Activated CD8-positive, alpha-beta memory T cell treated with anti-CD3 and anti-CD28 coated beads, Interleukin-2, amount 10 ng/mL, durations not matched to agents 7 days and 5 days (primary cell): ENCODE data around the gene LHX6. TPM values are rescaled to one million over a fixed set of nuclear protein-coding genes. Genes with fewer than 3 reads are reported as not detected.

Experiments used
- ATAC-seq: fragments of 150-1000 bp; cut with Tn5 transposase; one replicate; pipeline ENCODE4 v1.10.0; 2021; ENCODE audit warnings: moderate library complexity
- CTCF ChIA-PET: fragments of 350-600 bp; sonication (Branson Sonifier 250); formaldehyde crosslinking; loops from one replicate; lab custom pipeline; 2021; ENCODE audit warnings: antibody characterized with exemption; lab: Charles Lee
- DNase-seq: peaks from one replicate; pipeline ENCODE4 v3.0.0-alpha.2; 2020
- H3K27ac Mint-ChIP-seq: one replicate; pipeline ENCODE4 v1.8.0; 2021; ENCODE audit warnings: mild to moderate bottlenecking, mixed read lengths
- H3K27me3 Mint-ChIP-seq: one replicate; pipeline ENCODE4 v1.8.0; 2021; ENCODE audit warnings: mixed read lengths
- H3K36me3 Mint-ChIP-seq: one replicate; pipeline ENCODE4 v1.8.0; 2021; ENCODE audit warnings: mild to moderate bottlenecking, mixed read lengths
- H3K4me1 Mint-ChIP-seq: one replicate; pipeline ENCODE4 v1.8.0; 2021; ENCODE audit warnings: mixed read lengths
- H3K4me3 Mint-ChIP-seq: one replicate; pipeline ENCODE4 v1.8.0; 2021; ENCODE audit warnings: mild to moderate bottlenecking, moderate library complexity, mixed read lengths
- H3K9me3 Mint-ChIP-seq: one replicate; pipeline ENCODE4 v1.8.0; 2022; ENCODE audit warnings: low read depth, mixed read lengths
- total RNA-seq, 2 experiments: library from RNA; stranded (reverse); gene quantifications; one replicate each; pipeline ENCODE4 v1.2.3, GENCODE V29; 2021

Gene LHX6
- total RNA-seq, 2 experiments from 2014 or later: not detected

GRCh38 chr9:122186777-122187470, 41.8 kb downstream of the LHX6 start:
- ATAC-seq (no peak), DNase-seq (no peak)
- no peak overlapping the region for H3K4me3 Mint-ChIP-seq
- no peaks in the 10 kb centered on the region for H3K4me1 Mint-ChIP-seq
- CTCF ChIA-PET: no interaction called here
- no peaks in the 10 kb centered on the region for H3K9me3 Mint-ChIP-seq
- no peaks in the 10 kb centered on the region for H3K36me3 Mint-ChIP-seq
- H3K27ac Mint-ChIP-seq: no peak overlapping the region
- H3K27me3 Mint-ChIP-seq: peaks cover 11% of the 10 kb centered on the region

- H3K27me3 Mint-ChIP-seq: peaks cover 11% of the 10 kb centered on the region
- no peak for ATAC-seq
- no peak for DNase-seq
- H3K36me3 Mint-ChIP-seq: no peaks in the 10 kb centered on the region
- no peak overlapping the region for H3K27ac Mint-ChIP-seq
- no peaks in the 10 kb centered on the region for H3K4me1 Mint-ChIP-seq
- CTCF ChIA-PET: no interaction called here
- H3K4me3 Mint-ChIP-seq: no peak overlapping the region
- H3K9me3 Mint-ChIP-seq: no peaks in the 10 kb centered on the region
Measured at GRCh38 chr9:122186301-122186700, 42.5 kb downstream of the LHX6 start.

- Mint-ChIP-seq H3K27ac (no peak overlapping the region), H3K4me3 (no peak overlapping the region)
Measured at GRCh38 chr9:122184551-122184950, 44.2 kb downstream of the LHX6 start.

GRCh38 chr9:122183501-122183900, 45.3 kb downstream of the LHX6 start:
- CTCF ChIA-PET: no interaction called here
- H3K4me3 Mint-ChIP-seq: no peak overlapping the region
- no peak for ATAC-seq
- H3K9me3 Mint-ChIP-seq: no peaks in the 10 kb centered on the region
- no peaks in the 10 kb centered on the region for H3K36me3 Mint-ChIP-seq
- no peak for DNase-seq
- H3K27ac Mint-ChIP-seq: no peak overlapping the region
- H3K27me3 Mint-ChIP-seq: peaks cover 19% of the 10 kb centered on the region
- H3K4me1 Mint-ChIP-seq: no peaks in the 10 kb centered on the region

More at GRCh38 chr9:122184551-122184950, 44.2 kb downstream of the LHX6 start:
- no peaks in the 10 kb centered on the region for H3K9me3 Mint-ChIP-seq
- H3K4me1 Mint-ChIP-seq: no peaks in the 10 kb centered on the region
- DNase-seq: no peak
- peaks cover 17% of the 10 kb centered on the region for H3K27me3 Mint-ChIP-seq
- no peak for ATAC-seq
- no peaks in the 10 kb centered on the region for H3K36me3 Mint-ChIP-seq
- CTCF ChIA-PET: no interaction called here

GRCh38 chr9:122180633-122181032, 48.1 kb downstream of the LHX6 start:
- Mint-ChIP-seq H3K4me3 (no peak overlapping the region), H3K4me1 (no peaks in the 10 kb centered on the region), H3K27ac (no peak overlapping the region), H3K36me3 (no peaks in the 10 kb centered on the region), H3K27me3 (peaks cover 21% of the 10 kb centered on the region), H3K9me3 (no peaks in the 10 kb centered on the region)
- ATAC-seq (no peak), DNase-seq (no peak)
- CTCF ChIA-PET: interaction anchor here (0.7 kb wide), 1 partner anchor 9 kb away, joined by 3 read pairs; no protein-coding TSS in a partner anchor

- no peak for ATAC-seq
- Mint-ChIP-seq H3K9me3 (no peaks in the 10 kb centered on the region), H3K27ac (no peak overlapping the region), H3K4me3 (no peak overlapping the region), H3K36me3 (no peaks in the 10 kb centered on the region), H3K4me1 (no peaks in the 10 kb centered on the region), H3K27me3 (peaks cover 24% of the 10 kb centered on the region)
- CTCF ChIA-PET: no interaction called here
- DNase-seq: no peak
Measured at GRCh38 chr9:122179690-122180074, 49.1 kb downstream of the LHX6 start.

- no peak for DNase-seq
- Mint-ChIP-seq H3K27me3 (peaks cover 29% of the 10 kb centered on the region), H3K9me3 (no peaks in the 10 kb centered on the region), H3K27ac (no peak overlapping the region), H3K4me1 (no peaks in the 10 kb centered on the region), H3K4me3 (no peak overlapping the region), H3K36me3 (no peaks in the 10 kb centered on the region)
- CTCF ChIA-PET: no interaction called here
- no peak for ATAC-seq
Measured at GRCh38 chr9:122179054-122179689, 49.6 kb downstream of the LHX6 start.

GRCh38 chr9:122176916-122177315, 51.8 kb downstream of the LHX6 start:
- CTCF ChIA-PET: no interaction called here
- Mint-ChIP-seq H3K4me3 (no peak overlapping the region), H3K36me3 (no peaks in the 10 kb centered on the region), H3K4me1 (no peaks in the 10 kb centered on the region), H3K27ac (no peak overlapping the region), H3K27me3 (peaks cover 36% of the 10 kb centered on the region), H3K9me3 (no peaks in the 10 kb centered on the region)
- DNase-seq: no peak
- ATAC-seq: no peak

GRCh38 chr9:122173670-122174069, 55.1 kb downstream of the LHX6 start:
- ATAC-seq: no peak
- peaks cover 36% of the 10 kb centered on the region for H3K27me3 Mint-ChIP-seq
- H3K36me3 Mint-ChIP-seq: no peaks in the 10 kb centered on the region
- H3K4me1 Mint-ChIP-seq: no peaks in the 10 kb centered on the region
- no peaks in the 10 kb centered on the region for H3K9me3 Mint-ChIP-seq
- H3K4me3 Mint-ChIP-seq: no peak overlapping the region
- CTCF ChIA-PET: no interaction called here
- no peak for DNase-seq
- H3K27ac Mint-ChIP-seq: no peak overlapping the region

- DNase-seq (no peak), ATAC-seq (no peak)
- CTCF ChIA-PET: no interaction called here
- Mint-ChIP-seq H3K27ac (no peak overlapping the region), H3K36me3 (no peaks in the 10 kb centered on the region), H3K9me3 (no peaks in the 10 kb centered on the region), H3K4me1 (no peaks in the 10 kb centered on the region), H3K27me3 (peaks cover 42% of the 10 kb centered on the region), H3K4me3 (no peak overlapping the region)
Measured at GRCh38 chr9:122172131-122172530, 56.6 kb downstream of the LHX6 start.

GRCh38 chr9:122168356-122168755, 60.4 kb downstream of the LHX6 start:
- Mint-ChIP-seq H3K27ac (no peak overlapping the region), H3K36me3 (no peaks in the 10 kb centered on the region), H3K27me3 (peaks cover 44% of the 10 kb centered on the region), H3K4me1 (no peaks in the 10 kb centered on the region), H3K9me3 (no peaks in the 10 kb centered on the region), H3K4me3 (no peak overlapping the region)
- CTCF ChIA-PET: interaction anchor here (1.1 kb wide), 1 partner anchor 43 kb away, joined by 3 read pairs; no protein-coding TSS in a partner anchor
- DNase-seq (no peak), ATAC-seq (no peak)

- H3K27ac Mint-ChIP-seq: no peak overlapping the region
- CTCF ChIA-PET: interaction anchor here (0.9 kb wide), 1 partner anchor 66 kb away, joined by 3 read pairs; no protein-coding TSS in a partner anchor
- H3K36me3 Mint-ChIP-seq: no peaks in the 10 kb centered on the region
- no peak overlapping the region for H3K4me3 Mint-ChIP-seq
- H3K4me1 Mint-ChIP-seq: peaks cover 6% of the 10 kb centered on the region
- ATAC-seq (no peak), DNase-seq (no peak)
- peaks cover 2% of the 10 kb centered on the region for H3K9me3 Mint-ChIP-seq
- peaks cover 48% of the 10 kb centered on the region for H3K27me3 Mint-ChIP-seq
Measured at GRCh38 chr9:122164286-122164685, 64.5 kb downstream of the LHX6 start.

GRCh38 chr9:122162415-122162814, 66.3 kb downstream of the LHX6 start:
- no peak for ATAC-seq
- Mint-ChIP-seq H3K27ac (no peak overlapping the region), H3K4me3 (no peak overlapping the region), H3K27me3 (peaks cover 42% of the 10 kb centered on the region), H3K36me3 (peaks cover 1% of the 10 kb centered on the region), H3K4me1 (peaks cover 16% of the 10 kb centered on the region), H3K9me3 (peaks cover 2% of the 10 kb centered on the region)
- CTCF ChIA-PET: no interaction called here
- no peak for DNase-seq

- H3K36me3 Mint-ChIP-seq: peaks cover 5% of the 10 kb centered on the region
- H3K4me1 Mint-ChIP-seq: peaks cover 29% of the 10 kb centered on the region
- peaks cover 32% of the 10 kb centered on the region for H3K27me3 Mint-ChIP-seq
- CTCF ChIA-PET: interaction anchor here (0.9 to 2.7 kb wide), 7 partner anchors 35 to 191 kb away, joined by 3 to 8 read pairs (median 5); partner anchors contain the start of genes MRRF and RBM18
- ATAC-seq (no peak), DNase-seq (no peak)
- H3K4me3 Mint-ChIP-seq: peak overlapping the region; percentile 90
- H3K9me3 Mint-ChIP-seq: peaks cover 2% of the 10 kb centered on the region
- peak overlapping the region; percentile 92 for H3K27ac Mint-ChIP-seq
Measured at GRCh38 chr9:122159925-122160246, 68.9 kb downstream of the LHX6 start.
